NCI-H82 treated with DMSO at 0.1 percent for 48 hours (cell line): ENCODE results near the gene HAND1.

Experiments used
- DNase-seq: peaks from one replicate; lab custom pipeline; 2025; ENCODE audit not compliant: unreplicated experiment; lab: John Stamatoyannopoulos, UW

HAND1 gene

GRCh38 chr5:154479944-154480750 is 2.1 kb upstream of the HAND1 start:
- DNase-seq: no peak

- DNase-seq: no peak
Measured at GRCh38 chr5:154479160-154479943, 1.3 kb upstream of the HAND1 start.

GRCh38 chr5:154478752-154479159 is 729 bp upstream of the HAND1 start:
- no peak for DNase-seq

GRCh38 chr5:154477382-154478223 is 424 bp downstream of the HAND1 start:
- DNase-seq: no peak

GRCh38 chr5:154476354-154477205 is 1.4 kb downstream of the HAND1 start:
- DNase-seq: no peak

GRCh38 chr5:154475591-154476353 is 2.3 kb downstream of the HAND1 start:
- peak; percentile 23 for DNase-seq

GRCh38 chr5:154474396-154475334 is 3.4 kb downstream of the HAND1 start:
- DNase-seq: no peak

- no peak for DNase-seq
Measured at GRCh38 chr5:154473581-154474283, 4.3 kb downstream of the HAND1 start.

- no peak for DNase-seq
Measured at GRCh38 chr5:154472871-154473580, 5.0 kb downstream of the HAND1 start.

GRCh38 chr5:154470947-154471870 is 6.8 kb downstream of the HAND1 start:
- DNase-seq: no peak

- no peak for DNase-seq
Measured at GRCh38 chr5:154470137-154470536, 7.9 kb downstream of the HAND1 start.

GRCh38 chr5:154467655-154468354 is 10.2 kb downstream of the HAND1 start:
- DNase-seq: no peak

- DNase-seq: no peak
Measured at GRCh38 chr5:154466671-154467070, 11.4 kb downstream of the HAND1 start.

- no peak for DNase-seq
Measured at GRCh38 chr5:154466147-154466546, 11.9 kb downstream of the HAND1 start.

GRCh38 chr5:154465169-154465568 is 12.9 kb downstream of the HAND1 start:
- no peak for DNase-seq

- no peak for DNase-seq
Measured at GRCh38 chr5:154464438-154464837, 13.6 kb downstream of the HAND1 start.
